ENCODE results near the gene TRMT61A.

TRMT61A gene

DNA sequence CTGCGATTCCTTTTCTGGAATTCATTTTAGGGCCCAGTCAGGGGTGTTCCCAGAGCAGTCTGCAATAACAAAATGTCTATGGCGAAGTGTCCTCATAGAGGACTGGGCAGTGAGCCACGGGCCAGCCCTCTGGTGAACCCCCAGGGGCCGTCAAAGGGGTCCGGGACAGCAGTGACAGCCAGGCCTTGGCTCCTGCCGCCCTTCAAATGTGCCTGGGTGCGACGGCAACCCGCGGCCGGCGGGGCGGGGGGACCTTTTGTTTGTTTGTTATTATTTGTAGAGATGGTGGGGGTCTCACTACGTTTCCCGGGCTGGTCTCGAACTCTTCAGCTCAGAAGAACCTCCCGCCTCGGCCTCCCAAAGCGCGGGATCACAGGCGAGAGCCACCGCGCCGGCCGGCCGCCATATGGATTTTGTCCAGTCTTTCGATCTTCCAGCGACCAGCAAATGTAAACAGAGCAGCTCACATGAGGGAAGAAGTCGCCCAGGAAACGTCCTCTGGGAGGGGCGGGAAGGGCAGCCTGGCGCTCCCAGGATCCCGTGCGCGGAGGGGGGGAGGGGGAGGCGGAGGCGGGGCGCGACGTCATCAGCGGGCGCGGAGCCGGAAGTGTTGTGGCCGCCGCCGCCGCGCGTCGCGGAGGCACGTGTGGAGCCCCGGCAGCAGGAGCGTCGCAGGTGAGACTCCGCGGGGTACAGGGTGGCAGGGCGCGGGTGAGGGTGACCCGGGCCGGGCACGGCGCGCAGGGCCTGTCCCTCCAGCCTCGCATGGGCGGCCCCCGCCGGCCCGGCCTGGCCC is at the start of gene TRMT61A:
TSS of gene TRMT61A (plus strand) at position 610 of the 796 bp plus-strand sequence. CDS start 783 bp downstream, outside the sequence.
- TF ChIP-seq CTCF (IDR thresholded peaks at IDR 0.05; ENCODE audit: low read depth, low read length, missing control alignments): no peak
- peak within 1 kb of the TSS; percentile 93 for H3K4me3 ChIP-seq (ENCODE audit: low read depth, low read length)
- in situ Hi-C loops (cut with HindIII; ENCODE audit: low sequenced_read_pairs): no loop called here
- DNase-seq (ENCODE audit: low read depth): peak; percentile 74

GRCh38 chr14:103480595-103480994 is 48.4 kb upstream of the TRMT61A start:
- TF ChIP-seq CTCF (IDR thresholded peaks at IDR 0.05; ENCODE audit: low read depth, low read length, missing control alignments): no peak
- in situ Hi-C loops (cut with HindIII; ENCODE audit: low sequenced_read_pairs): no loop called here
- no peak for DNase-seq (ENCODE audit: low read depth)
- no peak overlapping the region for H3K4me3 ChIP-seq (ENCODE audit: low read depth, low read length)

GRCh38 chr14:103483600-103483999 is 45.4 kb upstream of the TRMT61A start:
- no peak for TF ChIP-seq CTCF (IDR thresholded peaks at IDR 0.05; ENCODE audit: low read depth, low read length, missing control alignments)
- in situ Hi-C loops (cut with HindIII; ENCODE audit: low sequenced_read_pairs): no loop called here
- no peak overlapping the region for H3K4me3 ChIP-seq (ENCODE audit: low read depth, low read length)
- DNase-seq (ENCODE audit: low read depth): peak; percentile 88

- TF ChIP-seq CTCF (IDR thresholded peaks at IDR 0.05; ENCODE audit: low read depth, low read length, missing control alignments): no peak
- DNase-seq (ENCODE audit: low read depth): no peak
- in situ Hi-C loops (cut with HindIII; ENCODE audit: low sequenced_read_pairs): no loop called here
These were observed 43.5 kb upstream of the TRMT61A start for GRCh38 chr14:103485504-103485903.

DNA sequence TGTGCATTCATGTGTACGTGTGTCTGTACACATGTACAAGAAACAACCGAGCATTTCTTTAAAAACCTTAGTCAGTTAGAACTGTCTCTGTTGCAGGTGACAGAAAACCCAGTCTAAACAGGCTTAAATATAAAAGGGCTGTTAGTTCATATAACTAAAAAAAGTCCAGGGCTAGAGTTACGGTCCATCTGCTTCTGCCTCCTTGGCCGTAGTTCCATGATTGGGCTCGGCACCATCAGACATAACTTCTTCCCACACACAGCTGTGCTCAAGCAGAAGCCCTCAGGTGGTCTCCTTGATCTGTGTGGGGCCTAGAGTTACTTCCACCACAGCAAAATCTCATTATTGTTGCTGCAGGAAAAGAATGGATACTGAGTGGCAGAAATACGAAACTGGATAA is 40.9 kb upstream of the TRMT61A start:
- no peak for TF ChIP-seq CTCF (IDR thresholded peaks at IDR 0.05; ENCODE audit: low read depth, low read length, missing control alignments)
- DNase-seq (ENCODE audit: low read depth): no peak
- no peak overlapping the region for H3K4me3 ChIP-seq (ENCODE audit: low read depth, low read length)
- in situ Hi-C loops (cut with HindIII; ENCODE audit: low sequenced_read_pairs): no loop called here

More at GRCh38 chr14:103485504-103485903, 43.5 kb upstream of the TRMT61A start:
- no peak overlapping the region for H3K4me3 ChIP-seq (ENCODE audit: low read depth, low read length)

DNA sequence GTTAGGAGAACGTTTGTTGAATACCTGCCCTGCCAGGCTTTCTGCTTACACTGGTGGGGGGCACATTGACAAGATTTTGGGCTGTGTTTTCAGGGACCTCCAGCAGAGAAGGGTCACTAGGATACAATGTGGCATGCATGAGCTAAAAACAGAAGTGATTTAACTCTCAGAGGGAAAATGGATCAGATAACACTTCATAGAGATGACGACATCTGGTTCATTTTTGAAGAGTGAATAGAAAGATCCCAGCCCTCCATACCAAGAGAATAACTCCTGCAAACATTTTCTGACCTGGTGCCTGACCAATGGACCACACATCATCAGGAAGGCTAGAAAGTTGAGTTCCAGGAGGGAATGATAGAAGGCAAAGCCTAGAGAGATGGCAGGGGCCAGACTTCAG is 40.0 kb upstream of the TRMT61A start:
- no peak for TF ChIP-seq CTCF (IDR thresholded peaks at IDR 0.05; ENCODE audit: low read depth, low read length, missing control alignments)
- DNase-seq (ENCODE audit: low read depth): no peak
- in situ Hi-C loops (cut with HindIII; ENCODE audit: low sequenced_read_pairs): no loop called here

More for the DNA sequence above, 40.0 kb upstream of the TRMT61A start:
- no peak overlapping the region for H3K4me3 ChIP-seq (ENCODE audit: low read depth, low read length)

Data from astrocyte of the cerebellum (primary cell).